Prostate gland (tissue), 2 donors: Measurements from ENCODE around the gene TFEB. TPM values are rescaled to one million over a fixed set of nuclear protein-coding genes. Genes with fewer than 3 reads are reported as not detected.

ENCODE experiments used
- DNase-seq: peaks from one replicate; pipeline ENCODE4 v3.0.0-alpha.2; 2019; ENCODE audit warnings: low spot score
- H3K27ac ChIP-seq, 2 donors: fragments of 200-600 bp; sonication (generic); 2 replicates each; pipeline ENCODE4 v1.5.1; 2017 to 2019
- H3K27me3 ChIP-seq: fragments of 200-600 bp; sonication (generic); replicated peaks from 2 replicates; pipeline ENCODE4 v1.5.1; 2019; ENCODE audit not compliant: insufficient read depth
- H3K36me3 ChIP-seq, 2 donors: fragments of 200-600 bp; sonication (generic); 1 replicate in 1 of 2; 2 replicates in 1 of 2; pipeline versions ENCODE4 v1.5.1 to v1.8.1; 2017 to 2019
- H3K4me1 ChIP-seq: fragments of 200-600 bp; sonication (generic); replicated peaks from 2 replicates; pipeline ENCODE4 v1.5.1; 2019
- H3K4me3 ChIP-seq, 2 donors: fragments of 200-600 bp; sonication (generic); 2 replicates each; pipeline ENCODE4 v1.5.1; 2017 to 2019
- H3K9me3 ChIP-seq: fragments of 200-600 bp; sonication (generic); 2 replicates; pipeline ENCODE4 v1.5.1; 2017
- CTCF ChIP-seq, 4 experiments: fragments of 200-600 bp in 2 of 4; fragments of 450-650 bp in 2 of 4; sonication (generic) in 2 of 4; IDR thresholded peaks; 1 replicate in 3 of 4; 2 replicates in 1 of 4; pipeline ENCODE4 v1.5.1; 2016 to 2019; ENCODE audit warnings: antibody characterized with exemption in 4 of 4, mild to moderate bottlenecking in 2 of 4, moderate library complexity in 2 of 4
- POLR2A ChIP-seq: fragments of 450-650 bp; IDR thresholded peaks from one replicate; pipeline ENCODE4 v1.6.1; 2016; ENCODE audit warnings: antibody characterized with exemption, mild to moderate bottlenecking
- POLR2AphosphoS5 ChIP-seq: sonication (generic); formaldehyde crosslinking; IDR thresholded peaks from one replicate; pipeline ENCODE4 v1.6.1; 2017; ENCODE audit warnings: antibody characterized with exemption
- WGBS: methylation state at CpG from one replicate; pipeline ENCODE4 v1.1.5; 2018; 5-methylcytosine and 5-hydroxymethylcytosine counted together
- intact Hi-C: fragments of 100-400 bp; cut with DNase I; formaldehyde crosslinking; loops from one replicate; pipeline ENCODE4 v1.14.2; 2022
- total RNA-seq, 2 donors: library from RNA; depleted of rRNA; stranded (reverse); fragments of >200 nt; gene quantifications; one replicate each; pipeline ENCODE4 v1.1.0, GENCODE V29; 2016

Gene TFEB
- total RNA-seq, 2 donors from 2014 or later: 28.4 to 31.2 TPM

DNA sequence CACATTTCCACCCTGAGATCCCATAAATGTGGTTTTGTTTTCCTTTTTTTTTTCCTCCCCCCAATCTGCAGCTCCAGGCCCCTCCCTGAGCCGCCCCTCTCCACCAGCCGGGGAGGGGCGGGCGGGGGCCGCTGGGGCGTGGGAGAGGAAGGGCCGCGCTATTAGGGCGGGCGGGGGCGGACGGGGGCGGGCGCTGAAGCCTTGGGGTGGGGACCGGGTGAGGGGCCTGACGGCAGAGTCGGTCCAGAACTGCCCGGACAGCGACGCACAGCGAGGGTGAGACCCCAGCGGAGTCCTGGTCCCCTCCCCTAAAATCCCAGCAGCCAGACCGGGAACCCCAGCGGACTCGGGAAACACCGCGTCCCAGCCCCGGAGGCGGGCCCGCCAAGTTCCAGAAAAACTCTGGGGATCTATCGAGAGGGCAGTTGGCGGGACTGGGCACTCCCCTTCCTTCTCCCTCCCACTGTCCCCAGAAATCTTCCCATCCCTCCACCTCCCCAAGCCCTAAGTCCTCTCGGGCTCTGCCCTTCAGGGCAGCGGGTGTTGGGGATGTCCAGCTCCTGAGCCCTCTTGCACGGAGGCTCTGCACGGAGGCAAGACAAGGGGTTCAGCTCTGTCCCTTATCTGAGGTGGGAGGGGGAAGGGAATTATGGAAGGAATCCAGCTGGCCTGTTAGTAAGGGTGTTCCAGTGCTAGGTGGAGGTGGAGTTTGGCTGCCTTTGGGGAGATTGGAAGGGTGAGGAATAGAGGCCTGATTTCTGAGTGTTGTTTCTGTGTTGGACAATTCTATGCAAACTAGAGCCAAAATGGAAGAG is 45.4 kb upstream of the TFEB start, which contains the start of gene PRICKLE4:
Gene PRICKLE4, plus strand, starts transcription at position 232 of the 815 bp plus-strand sequence. CDS start 2,692 bp downstream, outside the sequence.
- no peaks in the 10 kb centered on the region for H3K36me3 ChIP-seq
- WGBS: under 1% methylated on average over 25 of the region's 36 CpGs
- no peaks in the 10 kb centered on the region for H3K27me3 ChIP-seq
- intact Hi-C loops: loop anchor here (1.0 to 10.0 kb wide), 3 partner anchors 157 to 264 kb away; no protein-coding TSS in a partner anchor
- H3K27ac ChIP-seq: peak within 1 kb of the TSS; percentile 82 to 89
- H3K9me3 ChIP-seq: no peaks in the 10 kb centered on the region
- TF ChIP-seq POLR2A (peak; percentile 48), CTCF (IDR thresholded peaks at IDR 0.05) (no peak), POLR2AphosphoS5 (peak; percentile 68)
- peak within 1 kb of the TSS; percentile 45 to 65 for H3K4me3 ChIP-seq
- DNase-seq: peak; percentile 73
- H3K4me1 ChIP-seq: peaks cover 24% of the 10 kb centered on the region

GRCh38 chr6:41779788-41780550 is 44.6 kb upstream of the TFEB start, which contains the start of gene FRS3:
TSS of gene FRS3 (minus strand) at chr6:41779900. CDS start at chr6:41776987, 2,913 bp downstream.
- TF ChIP-seq CTCF (IDR thresholded peaks at IDR 0.05) (peak; percentile 91 to 99 (median 96)), POLR2A (peak; percentile 57), POLR2AphosphoS5 (peak; percentile 86)
- intact Hi-C loops: loop anchor here (1.0 to 10.0 kb wide), 3 partner anchors 157 to 264 kb away; no protein-coding TSS in a partner anchor
- Histone ChIP-seq H3K4me1 (peaks cover 16% of the 10 kb centered on the region), H3K9me3 (no peaks in the 10 kb centered on the region), H3K27me3 (no peaks in the 10 kb centered on the region), H3K4me3 (peak within 1 kb of the TSS; percentile 45 to 65), H3K27ac (peak within 1 kb of the TSS; percentile 82 to 89), H3K36me3 (no peaks in the 10 kb centered on the region)
- peak; percentile 97 for DNase-seq
- WGBS: under 1% methylated on average over 45 of the region's 73 CpGs

GRCh38 chr6:41779336-41779735 is 43.9 kb upstream of the TFEB start:
- peak overlapping the region; percentile 22 to 89 for H3K27ac ChIP-seq
- H3K4me1 ChIP-seq: peaks cover 10% of the 10 kb centered on the region
- no peaks in the 10 kb centered on the region for H3K9me3 ChIP-seq
- no peak for TF ChIP-seq POLR2AphosphoS5
- no peak for TF ChIP-seq CTCF (IDR thresholded peaks at IDR 0.05)
- TF ChIP-seq POLR2A: no peak
- H3K27me3 ChIP-seq: no peaks in the 10 kb centered on the region
- peak overlapping the region; percentile 45 to 65 for H3K4me3 ChIP-seq
- 5% methylated on average over 8 of the region's 16 CpGs for WGBS
- no peaks in the 10 kb centered on the region for H3K36me3 ChIP-seq
- no peak for DNase-seq
- intact Hi-C loops: no loop called here

DNA sequence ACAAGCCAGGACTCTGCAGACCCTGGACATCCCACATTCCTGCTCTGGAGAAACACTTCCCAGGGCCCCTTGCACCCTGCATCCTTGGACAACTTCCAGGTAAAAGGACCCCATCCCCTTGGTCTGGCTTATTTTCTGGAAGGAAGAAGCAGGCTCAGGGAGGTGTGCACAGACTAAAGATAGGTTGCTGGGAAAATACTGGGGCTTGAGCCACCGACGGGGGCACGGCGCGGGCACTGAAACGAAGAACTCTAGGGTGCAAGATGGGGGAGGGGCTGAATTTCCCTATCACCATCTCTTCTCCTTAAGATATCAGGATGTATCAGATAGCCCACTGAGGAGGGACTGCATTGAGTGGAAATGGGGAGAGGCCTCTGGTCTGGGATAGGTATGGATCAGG is 43.5 kb upstream of the TFEB start:
- Histone ChIP-seq H3K9me3 (no peaks in the 10 kb centered on the region), H3K27me3 (no peaks in the 10 kb centered on the region), H3K4me1 (peaks cover 8% of the 10 kb centered on the region), H3K4me3 (peak overlapping the region; percentile 45 to 65), H3K36me3 (no peaks in the 10 kb centered on the region), H3K27ac (peak overlapping the region in 1 of 2 donors; percentile 22)
- TF ChIP-seq POLR2AphosphoS5 (no peak), CTCF (IDR thresholded peaks at IDR 0.05) (no peak), POLR2A (no peak)
- 34% methylated on average over 6 of the region's 6 CpGs for WGBS
- intact Hi-C loops: no loop called here
- DNase-seq: no peak
